HepG2 (cell line): ENCODE results near the gene TLCD5. TPM values are rescaled to one million over a fixed set of nuclear protein-coding genes. Genes with fewer than 3 reads are reported as not detected.

Experiments used
- ATAC-seq: fragments of 200-7000 bp; cut with Tn5 transposase; 3 replicates; pipeline ENCODE4 v1.9.1; 2020; ENCODE audit warnings: mild to moderate bottlenecking, moderate library complexity
- BruUV-seq: library from RNA; stranded (reverse); fragments of 400-500 nt; replicated peaks from 2 replicates; lab custom pipeline; 2021; lab: Mats Ljungman, UMichigan
- CTCF ChIA-PET: fragments of 300-600 bp; formaldehyde crosslinking; extraction: SDS; loops from one replicate; lab custom pipeline; 2021; ENCODE audit warnings: low total read pairs, inconsistent platforms, low intra/inter-chr PET ratio; lab: Yijun Ruan, JAX
- POLR2A ChIA-PET: fragments of 350-600 bp; sonication (Branson Sonifier 250); formaldehyde crosslinking; loops from one replicate; lab custom pipeline; 2020; ENCODE audit warnings: antibody characterized with exemption, inconsistent platforms; lab: Yijun Ruan, JAX
- DNase-seq: peaks from one replicate; pipeline ENCODE4 v3.0.0-alpha.2; 2015; ENCODE audit warnings: low spot score
- FAIRE-seq: peaks from 3 replicates; lab custom pipeline; 2011; peaks lifted over from hg19 to GRCh38; lab: Jason Lieb, UNC
- H2AFZ ChIP-seq: one replicate; pipeline ENCODE4 v1.6.1; 2011; ENCODE audit warnings: low read length, inconsistent platforms
- H3K27ac ChIP-seq: fragments of 300-600 bp; 3 replicates; pipeline ENCODE4 v1.8.0; 2011; ENCODE audit warnings: mixed run types, mild to moderate bottlenecking, mixed read lengths, low read length, inconsistent platforms; ENCODE audit not compliant: insufficient read depth; ENCODE audit errors: extremely low read length
- H3K27me3 ChIP-seq, 2 experiments: fragments of 200-600 bp in 1 of 2; 2 replicates in 1 of 2; 3 replicates in 1 of 2; pipeline versions ENCODE4 v1.6.0 to v1.8.0; 2011; ENCODE audit warnings: low read length in 2 of 2, mild to moderate bottlenecking in 2 of 2, moderate library complexity in 2 of 2, inconsistent platforms in 1 of 2; ENCODE audit not compliant: insufficient read depth in 2 of 2, control insufficient read depth in 1 of 2
- H3K36me3 ChIP-seq, 2 experiments: fragments of 200-600 bp in 1 of 2; replicated peaks in 1 of 2; 2 replicates in 1 of 2; 3 replicates in 1 of 2; pipeline versions ENCODE4 v1.5.1 to v1.8.0; 2011; ENCODE audit warnings: low read length in 2 of 2, inconsistent platforms in 1 of 2; ENCODE audit not compliant: insufficient read depth in 2 of 2, control insufficient read depth in 1 of 2
- H3K4me1 ChIP-seq: 2 replicates; pipeline ENCODE4 v1.5.1; 2012; ENCODE audit warnings: low read length, inconsistent platforms; ENCODE audit not compliant: insufficient read depth
- H3K4me2 ChIP-seq: 2 replicates; pipeline ENCODE4 v1.6.0; 2011; ENCODE audit warnings: low read depth, low read length, inconsistent platforms
- H3K4me3 ChIP-seq, 3 experiments: fragments of 200-600 bp in 1 of 3; sonication (generic), shearing (Covaris generic) in 1 of 3; replicated peaks in 1 of 3; 2 replicates each; pipeline ENCODE4 v1.5.1; 2011 to 2016; ENCODE audit warnings: low read length in 3 of 3, inconsistent platforms in 2 of 3, low read depth in 2 of 3, mild to moderate bottlenecking in 2 of 3, control low read depth in 1 of 3, mixed read lengths in 1 of 3; ENCODE audit not compliant: insufficient read depth in 1 of 3
- H3K79me2 ChIP-seq: one replicate; pipeline ENCODE4 v1.6.1; 2011; ENCODE audit warnings: low read length, inconsistent platforms; ENCODE audit not compliant: insufficient read depth
- H3K9ac ChIP-seq: 2 replicates; pipeline ENCODE4 v1.6.0; 2011; ENCODE audit warnings: mild to moderate bottlenecking, low read depth, low read length, inconsistent platforms; ENCODE audit not compliant: insufficient read depth
- H3K9me3 ChIP-seq: 2 replicates; pipeline ENCODE4 v1.5.1; 2012; ENCODE audit warnings: mild to moderate bottlenecking, low read length
- H4K20me1 ChIP-seq: 2 replicates; pipeline ENCODE4 v1.6.0; 2011; ENCODE audit warnings: inconsistent platforms, mild to moderate bottlenecking, low read length, moderate library complexity; ENCODE audit not compliant: insufficient read depth
- BORCS8-MEF2B ChIP-seq: sonication (generic); formaldehyde crosslinking; IDR thresholded peaks from 2 replicates; pipeline ENCODE4 v1.8.0; 2022; ENCODE audit warnings: mild to moderate bottlenecking, missing genetic modification reagents
- SATB2 ChIP-seq: sonication (generic); formaldehyde crosslinking; IDR thresholded peaks from 2 replicates; pipeline ENCODE4 v1.5.0; 2020; ENCODE audit warnings: missing genetic modification reagents
- SMARCE1 ChIP-seq: fragments of 450-650 bp; IDR thresholded peaks from 2 replicates; pipeline ENCODE4 v1.6.1; 2017; ENCODE audit warnings: borderline replicate concordance
- SUZ12 ChIP-seq: fragments of 150-350 bp; IDR thresholded peaks from 2 replicates; pipeline ENCODE4 v1.6.1; 2014; ENCODE audit warnings: low read depth, low read length
- ZBTB1 ChIP-seq: sonication (generic); formaldehyde crosslinking; IDR thresholded peaks from 2 replicates; pipeline ENCODE4 v1.4.0; 2020; ENCODE audit warnings: missing genetic modification reagents, borderline replicate concordance
- ZNF34 ChIP-seq: sonication (generic); formaldehyde crosslinking; IDR thresholded peaks from 2 replicates; pipeline ENCODE4 v1.4.0; 2020; ENCODE audit warnings: mild to moderate bottlenecking, missing genetic modification reagents, borderline replicate concordance
- ZNF430 ChIP-seq: sonication (generic); formaldehyde crosslinking; IDR thresholded peaks from 2 replicates; pipeline ENCODE4 v1.9.0; 2021; ENCODE audit warnings: mild to moderate bottlenecking, missing genetic modification reagents
- WGBS: methylation state at CpG from one replicate; pipeline ENCODE4 v1.1.6; 2017; ENCODE audit warnings: low lambda C conversion rate; 5-methylcytosine and 5-hydroxymethylcytosine counted together
- in situ Hi-C: cut with HindIII; loops from 2 replicates; pipeline ENCODE4 v1.10.0; 2017; ENCODE audit warnings: low pct_unique_long_range_greater_than_20kb; ENCODE audit not compliant: extremely low pct_ligation_motif_present
- intact Hi-C: fragments of 100-400 bp; cut with micrococcal nuclease; formaldehyde crosslinking; loops from one replicate; pipeline ENCODE4 v1.10.0; 2022; ENCODE audit not compliant: unreplicated experiment
- polyA plus RNA-seq, 8 experiments: library from polyadenylated mRNA; depleted of rRNA in 3 of 8; stranded (reverse) in 7 of 8; unstranded in 1 of 8; fragments of >200 nt; fragmentation: Illumina TruSeq in 4 of 8; extraction: Trizol in 4 of 8; gene quantifications; 2 replicates each; pipeline versions ENCODE4 v1.2.1 to v1.2.3, GENCODE V29; 2011 to 2016; ENCODE audit warnings: low read depth in 4 of 8, missing spikeins in 1 of 8, mixed read lengths in 1 of 8; ENCODE audit not compliant: insufficient read depth in 1 of 8
- total RNA-seq, 5 experiments: library from RNA; depleted of rRNA; stranded (reverse); fragments of >200 nt; fragmentation: Illumina TruSeq; extraction: Trizol; gene quantifications; 2 replicates each; pipeline ENCODE4 v1.2.3, GENCODE V29; 2016; ENCODE audit warnings: low read depth in 1 of 5
- TF ChIP-seq, protein P1 (sequence below): sonication (generic); formaldehyde crosslinking; IDR thresholded peaks from 2 replicates; pipeline ENCODE4 v1.5.0; 2020; ENCODE audit warnings: missing genetic modification reagents, mild to moderate bottlenecking, borderline replicate concordance

The TLCD5 gene
- total and polyA plus RNA-seq, 2 of the 13 experiments (the other 11 are each of a cell fraction or from before 2014, with no cell fraction given) = 6.1 to 7.6 TPM

GRCh38 chr11:120317689-120318480 lies 7.2 kb upstream of the TLCD5 start (continued):
- TF ChIP-seq BORCS8-MEF2B (CRISPR knock-in tag) (no peak), SMARCE1 (no peak), ZBTB1 (CRISPR knock-in tag) (no peak), SUZ12 (no peak)
- TF ChIP-seq, protein P1, sequence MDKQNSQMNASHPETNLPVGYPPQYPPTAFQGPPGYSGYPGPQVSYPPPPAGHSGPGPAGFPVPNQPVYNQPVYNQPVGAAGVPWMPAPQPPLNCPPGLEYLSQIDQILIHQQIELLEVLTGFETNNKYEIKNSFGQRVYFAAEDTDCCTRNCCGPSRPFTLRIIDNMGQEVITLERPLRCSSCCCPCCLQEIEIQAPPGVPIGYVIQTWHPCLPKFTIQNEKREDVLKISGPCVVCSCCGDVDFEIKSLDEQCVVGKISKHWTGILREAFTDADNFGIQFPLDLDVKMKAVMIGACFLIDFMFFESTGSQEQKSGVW (CRISPR knock-in tag) = no peak

GRCh38 chr11:120318906-120319305 lies 6.2 kb upstream of the TLCD5 start:
- DNase-seq = no peak
- H3K27ac ChIP-seq = no peak overlapping the region
- no peak overlapping the region for H2AFZ ChIP-seq
- no TSS peak for BruUV-seq
- no peak overlapping the region for H3K9ac ChIP-seq
- ChIA-PET CTCF (no interaction called here), POLR2A (no interaction called here)
- no peaks in the 10 kb centered on the region for H3K79me2 ChIP-seq
- H3K9me3 ChIP-seq = no peaks in the 10 kb centered on the region
- H4K20me1 ChIP-seq = no peaks in the 10 kb centered on the region
- no peaks in the 10 kb centered on the region for H3K36me3 ChIP-seq
- no peak overlapping the region for H3K4me3 ChIP-seq
- peaks cover 0 to 28% of the 10 kb centered on the region in 2 experiments; a peak in 3 of 5 replicates for H3K27me3 ChIP-seq
- intact Hi-C loops = no loop called here
- FAIRE-seq = no peak
- in situ Hi-C loops = no loop called here
- TF ChIP-seq SATB2 (CRISPR knock-in tag) = no peak
- no peak for TF ChIP-seq ZNF430
- TF ChIP-seq ZNF34 (CRISPR knock-in tag) = no peak
- TF ChIP-seq, all 625 proteins: peak for 0
- peaks cover 13% of the 10 kb centered on the region; the same call in 1 of the 2 replicates for H3K4me1 ChIP-seq
- ATAC-seq = no peak
- 24% methylated on average over 4 of the region's 4 CpGs for WGBS
- H3K4me2 ChIP-seq = no peak overlapping the region
